ENCODE results near the gene GPR179.

The GPR179 gene

GRCh38 chr17:38342886-38343607 lies 709 bp downstream of the GPR179 start:
- no peak for DNase-seq

- no peak for DNase-seq
Measured at GRCh38 chr17:38341035-38341721, 2.6 kb downstream of the GPR179 start.

- no peak for DNase-seq
Measured at GRCh38 chr17:38339891-38340290, 3.9 kb downstream of the GPR179 start.

- DNase-seq: no peak
Measured at GRCh38 chr17:38338535-38338934, 5.2 kb downstream of the GPR179 start.

- no peak for DNase-seq
Measured at GRCh38 chr17:38338053-38338452, 5.7 kb downstream of the GPR179 start.

- no peak for DNase-seq
Measured at GRCh38 chr17:38336838-38337237, 6.9 kb downstream of the GPR179 start.

- DNase-seq: no peak
Measured at GRCh38 chr17:38334480-38335364, 9.0 kb downstream of the GPR179 start.

GRCh38 chr17:38333635-38334295 lies 10.0 kb downstream of the GPR179 start:
- DNase-seq: peak; percentile 66

- no peak for DNase-seq
Measured at GRCh38 chr17:38332735-38333134, 11.0 kb downstream of the GPR179 start.

- no peak for DNase-seq
Measured at GRCh38 chr17:38330941-38331411, 12.8 kb downstream of the GPR179 start.

GRCh38 chr17:38329808-38330730 lies 13.7 kb downstream of the GPR179 start:
- no peak for DNase-seq

GRCh38 chr17:38329284-38329683 lies 14.5 kb downstream of the GPR179 start:
- DNase-seq: no peak

GRCh38 chr17:38328620-38329019 lies 15.1 kb downstream of the GPR179 start:
- DNase-seq: no peak

- no peak for DNase-seq
Measured at GRCh38 chr17:38327936-38328335, 15.8 kb downstream of the GPR179 start.

GRCh38 chr17:38326996-38327792 lies 16.6 kb downstream of the GPR179 start:
- no peak for DNase-seq

GRCh38 chr17:38325221-38325851 lies 18.4 kb downstream of the GPR179 start:
- DNase-seq: no peak

GRCh38 chr17:38324772-38325171 lies 19.0 kb downstream of the GPR179 start:
- no peak for DNase-seq

GRCh38 chr17:38324141-38324697 lies 19.5 kb downstream of the GPR179 start:
- no peak for DNase-seq

- DNase-seq: no peak
Measured at GRCh38 chr17:38322897-38323296, 20.9 kb downstream of the GPR179 start.
